ENCODE measurements around the gene MSLN.

Gene MSLN

DNA sequence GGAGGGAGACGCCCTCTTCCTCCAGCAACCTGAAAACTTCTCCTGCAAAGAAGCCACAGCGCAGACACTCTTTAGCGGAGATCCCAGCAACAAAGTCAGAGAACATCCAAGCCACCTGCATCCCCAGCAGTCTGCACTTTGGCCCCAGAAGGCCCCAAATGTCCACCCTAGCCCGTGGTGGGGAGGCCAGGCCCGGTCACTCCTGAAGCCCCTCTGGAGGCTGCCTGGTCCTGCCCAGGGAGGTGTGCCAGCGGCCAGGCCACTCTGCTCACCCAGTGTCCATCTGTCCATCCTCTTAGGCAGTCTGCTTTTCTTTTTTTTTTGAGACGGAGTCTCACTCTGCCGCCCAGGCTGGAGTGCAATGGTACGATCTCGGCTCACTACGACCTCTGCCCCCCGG is 28.2 kb upstream of the MSLN start:
- no peaks in the 10 kb centered on the region for H3K4me1 ChIP-seq (ENCODE audit: insufficient read depth, poor library complexity, severe bottlenecking)
- no peak for DNase-seq (ENCODE audit: low spot score)

DNA sequence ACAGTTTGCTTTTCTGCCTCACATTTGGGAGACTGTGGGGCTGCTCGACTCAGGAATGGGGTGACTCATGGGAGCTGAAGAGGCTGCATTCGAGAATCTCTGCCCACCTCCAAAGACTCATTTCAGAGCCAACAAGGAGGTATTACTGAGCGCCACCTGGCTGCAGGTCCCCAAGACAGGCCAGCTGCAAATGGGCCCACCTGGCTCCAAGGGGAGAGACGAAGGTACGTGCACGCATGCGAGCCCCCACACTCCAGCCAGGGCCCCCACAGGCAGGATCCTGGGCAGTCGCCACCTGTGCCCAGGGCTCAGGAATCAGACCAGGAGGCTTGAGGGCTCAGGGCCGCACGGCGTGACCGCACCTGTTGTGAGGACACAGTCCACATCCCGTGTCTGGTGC is 27.6 kb upstream of the MSLN start:
- ATAC-seq (ENCODE audit: low read depth) (no peak), DNase-seq (ENCODE audit: low spot score) (no peak)
- Histone ChIP-seq H3K4me3 (ENCODE audit: severe bottlenecking) (no peak overlapping the region), H3K27me3 (ENCODE audit: insufficient read depth, poor library complexity, severe bottlenecking) (no peaks in the 10 kb centered on the region), H3K9me3 (ENCODE audit: severe bottlenecking) (no peaks in the 10 kb centered on the region), H3K36me3 (ENCODE audit: low read depth) (peaks cover 29% of the 10 kb centered on the region), H3K27ac (ENCODE audit: poor library complexity, severe bottlenecking) (no peak overlapping the region), H3K4me1 (ENCODE audit: insufficient read depth, poor library complexity, severe bottlenecking) (no peaks in the 10 kb centered on the region)
- TF ChIP-seq, protein P1, sequence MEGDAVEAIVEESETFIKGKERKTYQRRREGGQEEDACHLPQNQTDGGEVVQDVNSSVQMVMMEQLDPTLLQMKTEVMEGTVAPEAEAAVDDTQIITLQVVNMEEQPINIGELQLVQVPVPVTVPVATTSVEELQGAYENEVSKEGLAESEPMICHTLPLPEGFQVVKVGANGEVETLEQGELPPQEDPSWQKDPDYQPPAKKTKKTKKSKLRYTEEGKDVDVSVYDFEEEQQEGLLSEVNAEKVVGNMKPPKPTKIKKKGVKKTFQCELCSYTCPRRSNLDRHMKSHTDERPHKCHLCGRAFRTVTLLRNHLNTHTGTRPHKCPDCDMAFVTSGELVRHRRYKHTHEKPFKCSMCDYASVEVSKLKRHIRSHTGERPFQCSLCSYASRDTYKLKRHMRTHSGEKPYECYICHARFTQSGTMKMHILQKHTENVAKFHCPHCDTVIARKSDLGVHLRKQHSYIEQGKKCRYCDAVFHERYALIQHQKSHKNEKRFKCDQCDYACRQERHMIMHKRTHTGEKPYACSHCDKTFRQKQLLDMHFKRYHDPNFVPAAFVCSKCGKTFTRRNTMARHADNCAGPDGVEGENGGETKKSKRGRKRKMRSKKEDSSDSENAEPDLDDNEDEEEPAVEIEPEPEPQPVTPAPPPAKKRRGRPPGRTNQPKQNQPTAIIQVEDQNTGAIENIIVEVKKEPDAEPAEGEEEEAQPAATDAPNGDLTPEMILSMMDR (IDR thresholded peaks at IDR 0.05; ENCODE audit: poor library complexity, severe bottlenecking), result peak; percentile 20

More for the DNA sequence above, 28.2 kb upstream of the MSLN start:
- H3K9me3 ChIP-seq (ENCODE audit: severe bottlenecking), result no peaks in the 10 kb centered on the region
- no peak overlapping the region for H3K27ac ChIP-seq (ENCODE audit: poor library complexity, severe bottlenecking)
- H3K27me3 ChIP-seq (ENCODE audit: insufficient read depth, poor library complexity, severe bottlenecking), result no peaks in the 10 kb centered on the region
- ATAC-seq (ENCODE audit: low read depth), result no peak
- H3K4me3 ChIP-seq (ENCODE audit: severe bottlenecking), result no peak overlapping the region
- H3K36me3 ChIP-seq (ENCODE audit: low read depth), result peaks cover 26% of the 10 kb centered on the region
- TF ChIP-seq, protein P1 (IDR thresholded peaks at IDR 0.05; ENCODE audit: poor library complexity, severe bottlenecking), result no peak

DNA sequence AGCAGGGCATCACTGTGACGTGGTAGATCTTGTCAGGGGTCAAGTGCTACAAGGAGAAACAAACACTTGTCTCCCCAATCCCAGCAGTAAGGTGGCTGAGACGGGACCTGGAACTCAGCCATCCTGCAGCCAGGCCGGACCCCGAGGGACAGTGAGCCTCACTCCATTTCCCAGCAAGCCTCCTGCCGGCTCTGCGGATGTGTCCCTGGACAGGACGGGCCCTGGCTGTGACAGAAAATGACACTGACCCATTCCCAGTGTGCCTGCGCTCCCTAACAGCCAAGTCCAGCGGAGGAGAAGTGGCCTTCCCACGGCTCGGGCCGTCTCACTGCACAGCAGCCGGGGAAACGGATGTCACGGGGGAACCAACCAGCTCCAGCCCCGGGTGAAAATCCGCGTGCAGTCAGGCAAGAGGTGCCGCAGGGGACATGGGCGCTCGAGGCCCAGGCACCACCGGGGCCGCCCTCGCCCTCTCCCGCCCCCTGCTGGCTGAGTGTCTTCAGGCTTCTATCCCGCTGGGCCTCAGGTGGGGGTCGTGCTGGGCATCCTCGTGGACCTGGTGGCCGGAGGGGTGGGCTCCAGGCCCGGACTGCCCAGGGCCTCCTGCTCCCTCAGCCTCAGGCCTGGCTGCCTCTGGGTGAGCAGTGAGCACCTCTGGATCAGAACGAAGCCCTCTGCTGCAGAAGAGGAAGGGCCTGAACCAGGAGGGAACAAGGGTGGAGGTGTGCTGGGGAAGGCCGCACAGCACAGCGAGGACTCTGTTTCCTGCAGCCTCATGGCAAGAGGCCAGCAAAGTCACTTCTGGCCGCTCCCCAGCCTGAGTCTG is 26.9 kb upstream of the MSLN start:
- TF ChIP-seq, protein P1 (IDR thresholded peaks at IDR 0.05; ENCODE audit: poor library complexity, severe bottlenecking), result no peak
- Histone ChIP-seq H3K9me3 (ENCODE audit: severe bottlenecking) (no peaks in the 10 kb centered on the region), H3K4me3 (ENCODE audit: severe bottlenecking) (no peak overlapping the region), H3K36me3 (ENCODE audit: low read depth) (peaks cover 31% of the 10 kb centered on the region), H3K4me1 (ENCODE audit: insufficient read depth, poor library complexity, severe bottlenecking) (no peaks in the 10 kb centered on the region), H3K27ac (ENCODE audit: poor library complexity, severe bottlenecking) (no peak overlapping the region), H3K27me3 (ENCODE audit: insufficient read depth, poor library complexity, severe bottlenecking) (no peaks in the 10 kb centered on the region)
- DNase-seq (ENCODE audit: low spot score) (peak; percentile 68), ATAC-seq (ENCODE audit: low read depth) (no peak)

DNA sequence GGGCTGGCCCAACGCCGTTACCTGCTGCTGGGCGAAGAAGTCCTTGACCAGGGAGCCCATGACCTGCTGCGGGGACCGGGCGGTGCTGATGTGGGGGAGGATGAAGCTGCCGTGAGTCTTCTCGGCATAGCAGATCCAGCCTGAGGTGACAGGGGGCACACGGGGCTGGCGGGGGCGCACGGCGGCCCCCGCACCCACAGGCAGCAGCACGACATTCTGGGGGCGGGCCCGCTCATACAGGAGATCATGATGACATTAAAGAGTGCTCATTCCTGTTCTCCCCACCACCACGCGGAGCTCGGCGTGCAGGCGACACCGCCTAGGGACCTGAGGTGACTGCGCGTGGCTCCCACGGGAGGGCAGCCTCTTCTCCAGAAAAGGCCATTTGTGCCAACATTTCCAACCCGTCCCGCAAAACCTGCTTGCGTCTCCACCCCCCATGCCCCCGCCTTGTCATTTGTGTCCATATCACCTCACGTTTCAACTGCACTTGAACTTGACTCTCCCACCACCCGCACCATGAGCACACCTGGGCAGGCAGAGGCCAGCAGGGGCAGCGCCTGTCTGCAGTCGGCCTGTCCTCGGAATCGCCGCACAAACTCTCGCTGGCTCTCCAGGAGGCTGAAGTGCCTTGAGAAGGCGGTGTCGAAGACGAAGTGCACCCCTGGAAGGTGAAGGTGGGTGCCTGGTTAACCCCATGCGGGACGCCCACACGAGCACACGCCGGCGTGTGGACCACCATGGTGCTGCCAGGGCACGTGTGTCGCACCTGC is 26.1 kb upstream of the MSLN start:
- no peak for ATAC-seq (ENCODE audit: low read depth)
- Histone ChIP-seq H3K4me3 (ENCODE audit: severe bottlenecking) (no peak overlapping the region), H3K4me1 (ENCODE audit: insufficient read depth, poor library complexity, severe bottlenecking) (no peaks in the 10 kb centered on the region), H3K36me3 (ENCODE audit: low read depth) (peaks cover 34% of the 10 kb centered on the region), H3K27ac (ENCODE audit: poor library complexity, severe bottlenecking) (no peak overlapping the region), H3K27me3 (ENCODE audit: insufficient read depth, poor library complexity, severe bottlenecking) (no peaks in the 10 kb centered on the region), H3K9me3 (ENCODE audit: severe bottlenecking) (no peaks in the 10 kb centered on the region)
- peak; percentile 66 for DNase-seq (ENCODE audit: low spot score)
- TF ChIP-seq, protein P1 (IDR thresholded peaks at IDR 0.05; ENCODE audit: poor library complexity, severe bottlenecking), result no peak
